Smooth muscle cell of the umbilical artery (primary cell): Measurements from ENCODE around the gene BMP5. TPM values are rescaled to one million over a fixed set of nuclear protein-coding genes. Genes with fewer than 3 reads are reported as not detected.

Experiments used
- total RNA-seq: library from RNA; depleted of rRNA; stranded (reverse); fragments of >200 nt; gene quantifications from 2 replicates; pipeline ENCODE4 v1.2.3, GENCODE V29; 2014

Gene BMP5
- total RNA-seq, result not detected in 2 replicates

GRCh38 chr6:55875400-55875799, at the start of gene BMP5:
TSS of gene BMP5 (minus strand) at chr6:55875590. CDS start at chr6:55874865, 725 bp downstream.

